Stimulated activated CD4-positive, alpha-beta T cell treated with anti-CD3 and anti-CD28 coated beads, Interleukin-1b, Interleukin-23, amount 100 ng/mL, for 24 hours (primary cell): ENCODE results near the gene MPEG1.
A peak's percentile ranks its signal among the peaks of the same experiment; 100 is the strongest.

Experiments
- DNase-seq, 4 experiments: peaks; one replicate each; pipeline ENCODE4 v3.0.0-alpha.2; 2020; ENCODE audit warnings: low read depth in 4 of 4, low spot score in 1 of 4

Gene MPEG1

DNA sequence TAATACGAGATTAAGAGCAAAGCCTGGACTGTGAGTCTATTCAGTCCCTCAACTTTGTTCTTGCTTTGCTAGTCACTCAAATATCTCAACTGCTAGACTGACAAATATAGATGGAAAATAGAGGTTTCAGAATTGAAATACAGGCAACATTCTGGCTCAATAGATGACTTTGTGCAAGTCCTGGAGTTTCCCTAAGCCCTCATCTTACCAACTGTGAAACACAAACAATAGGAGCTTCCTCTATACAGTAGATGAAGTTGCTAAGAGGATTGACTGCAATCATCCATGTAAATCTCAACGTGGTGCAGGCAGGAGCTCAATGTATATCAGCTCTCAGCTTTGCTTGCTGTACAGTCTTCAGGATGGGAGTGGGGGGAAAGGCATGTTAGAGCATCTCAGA is 6.2 kb upstream of the MPEG1 start:
- no peak for DNase-seq

DNA sequence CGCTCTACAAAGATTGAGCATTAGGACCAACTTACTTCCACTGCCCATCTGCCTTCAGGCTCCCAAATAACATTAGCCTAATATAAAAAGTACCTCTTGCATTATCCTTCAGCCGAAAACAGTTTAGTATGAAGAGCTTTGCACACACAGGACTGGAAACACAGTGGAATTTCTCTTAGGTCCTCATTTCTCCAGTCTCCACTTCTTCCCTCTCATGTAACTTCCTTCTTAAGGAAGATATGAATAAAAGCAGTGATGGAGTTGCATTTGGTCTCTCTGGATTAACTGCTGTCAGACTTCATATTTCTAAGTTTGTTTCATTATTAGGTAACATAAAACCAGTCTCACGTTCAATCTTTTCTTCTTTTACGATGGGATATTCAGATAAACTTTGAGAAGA is 5.6 kb upstream of the MPEG1 start:
- no peak for DNase-seq

DNA sequence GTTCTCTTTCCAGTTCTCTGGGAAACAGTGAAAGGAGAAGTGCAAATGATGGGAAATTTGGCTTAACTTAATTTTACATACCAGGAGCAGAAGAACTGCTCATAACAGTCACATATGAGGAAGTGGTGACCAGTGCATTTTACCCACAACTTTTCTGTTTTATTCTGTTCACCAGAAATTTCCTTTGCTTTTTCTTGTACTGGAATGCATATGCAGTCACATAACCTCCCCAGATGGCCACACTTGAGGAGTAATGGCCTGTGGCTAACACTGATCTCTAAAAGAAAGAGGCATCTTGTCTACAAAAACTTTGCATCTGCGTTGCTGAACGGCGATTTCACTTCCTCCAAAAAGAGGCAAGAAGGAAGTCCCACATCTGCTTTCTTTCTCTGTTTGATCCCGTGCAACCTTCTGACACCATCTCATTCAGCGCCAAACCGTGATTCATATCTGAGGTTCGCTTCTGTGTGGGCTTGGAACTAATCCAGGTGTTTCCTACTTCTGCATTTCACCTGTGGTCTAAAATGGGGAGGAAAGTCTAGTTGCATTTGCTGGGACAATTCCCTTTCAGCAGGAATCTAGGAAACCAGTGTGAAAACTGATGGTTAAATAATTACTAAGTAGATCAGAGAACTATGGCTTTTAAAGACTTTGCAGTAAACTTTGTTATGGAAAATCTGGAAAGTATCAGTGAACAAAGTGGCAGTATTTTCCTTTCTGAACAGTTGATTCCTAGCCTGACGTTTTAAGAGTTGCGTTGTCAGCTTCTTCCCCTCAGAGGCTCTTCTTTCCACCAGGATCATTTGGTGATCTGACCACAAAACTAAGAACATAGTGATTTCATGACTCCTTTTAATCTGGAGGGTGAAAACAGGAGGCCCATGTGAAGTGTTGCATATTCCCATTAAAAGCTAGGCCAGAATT is 4.2 kb upstream of the MPEG1 start:
- no peak for DNase-seq

DNA sequence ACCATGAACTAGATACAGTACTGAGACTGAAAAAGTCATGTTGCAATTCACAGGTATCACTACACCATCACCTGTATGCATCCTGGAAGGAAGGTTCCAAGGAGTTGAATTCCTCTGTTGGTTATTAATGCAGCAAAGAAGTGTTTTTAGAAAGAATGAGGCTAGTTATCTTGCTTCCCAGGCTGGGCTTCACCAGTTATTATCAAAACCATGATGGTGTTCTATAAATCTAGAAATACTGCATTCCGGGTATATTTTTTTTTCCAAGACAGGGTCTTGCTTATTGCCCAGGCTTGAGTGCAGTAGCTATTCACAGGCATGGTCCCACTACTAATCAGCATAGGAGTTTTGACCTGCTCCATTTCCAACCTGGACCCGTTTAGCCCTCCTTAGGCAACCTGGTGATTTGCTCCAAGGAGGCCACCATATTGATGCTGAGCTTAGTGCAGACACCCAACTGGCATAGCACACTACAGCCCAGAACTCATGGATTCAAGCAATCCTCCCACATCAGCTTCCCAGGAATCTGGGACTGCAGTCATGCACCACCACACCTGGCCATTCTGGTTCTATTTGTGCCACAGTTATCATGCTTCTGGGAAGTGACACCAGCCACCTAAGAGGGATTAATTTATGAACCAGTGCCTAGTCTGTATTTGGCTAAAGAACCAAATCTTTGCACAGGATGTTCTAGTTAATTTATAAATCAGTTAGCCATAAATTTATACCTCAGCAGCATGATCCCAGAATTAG is 1.6 kb upstream of the MPEG1 start:
- DNase-seq: no peak

DNA sequence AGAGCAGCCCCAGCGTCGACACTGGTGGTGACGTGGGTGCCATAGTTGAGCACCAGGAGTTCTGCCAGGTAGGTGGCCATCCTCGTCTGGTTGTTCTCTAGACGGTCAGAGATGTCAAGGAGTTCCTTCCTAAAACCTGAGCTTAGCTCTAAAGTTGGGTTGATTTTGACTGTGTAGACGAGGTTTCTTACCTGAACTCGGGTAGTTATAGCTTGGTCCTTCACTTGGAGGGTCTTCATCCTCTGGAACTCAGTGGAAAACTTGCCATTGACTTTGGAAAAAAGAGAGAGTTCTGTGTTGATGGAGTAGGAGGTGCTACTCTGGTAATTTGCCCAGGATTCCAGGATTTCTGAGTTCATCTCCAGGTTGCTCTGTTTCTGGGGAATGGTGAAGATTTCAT is 505 bp downstream of the MPEG1 start:
- no peak for DNase-seq

DNA sequence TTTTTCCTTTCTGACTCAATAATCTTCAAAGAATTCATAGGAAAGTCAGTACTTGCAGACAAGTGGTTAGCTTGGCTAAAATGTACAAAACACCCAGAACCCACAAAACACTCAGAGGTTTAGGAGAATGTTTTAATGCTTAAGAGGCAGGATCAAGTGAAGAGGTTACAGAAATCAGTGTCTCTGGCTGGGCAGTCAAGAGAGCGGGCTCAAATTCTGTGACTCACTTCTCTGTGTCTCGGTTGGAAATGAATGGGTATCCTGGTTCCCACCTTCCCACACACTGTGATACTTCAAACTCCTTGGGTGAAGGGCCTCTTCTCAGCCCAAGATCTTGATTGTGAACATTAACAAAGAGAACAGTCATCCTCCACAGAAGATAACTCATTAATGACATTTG is 3.8 kb downstream of the MPEG1 start:
- DNase-seq: no peak

DNA sequence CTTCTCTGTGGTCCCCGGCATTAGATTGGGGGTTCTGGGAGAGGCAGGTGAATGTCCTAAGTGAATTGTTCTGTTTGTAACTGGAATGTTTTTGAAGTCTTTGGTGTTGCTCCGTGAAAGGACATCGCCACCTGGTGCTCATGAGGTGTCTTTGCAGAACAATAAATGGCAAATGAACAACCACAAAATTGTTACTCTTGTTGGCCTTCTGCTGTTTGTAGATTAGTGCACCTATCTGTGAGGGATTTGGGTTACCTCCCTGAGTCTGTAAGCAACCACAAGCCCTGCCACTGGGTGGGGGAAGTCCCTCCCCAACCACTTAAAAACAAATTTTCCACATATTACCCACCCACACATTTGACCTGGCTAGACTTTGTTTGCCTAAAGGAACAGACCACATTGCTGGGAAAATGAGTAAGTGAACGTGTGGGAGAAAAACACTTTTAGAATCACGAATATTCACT is 4.7 kb downstream of the MPEG1 start:
- peak in 3 of 4 experiments; percentile 9 to 28 (median 17) for DNase-seq

DNA sequence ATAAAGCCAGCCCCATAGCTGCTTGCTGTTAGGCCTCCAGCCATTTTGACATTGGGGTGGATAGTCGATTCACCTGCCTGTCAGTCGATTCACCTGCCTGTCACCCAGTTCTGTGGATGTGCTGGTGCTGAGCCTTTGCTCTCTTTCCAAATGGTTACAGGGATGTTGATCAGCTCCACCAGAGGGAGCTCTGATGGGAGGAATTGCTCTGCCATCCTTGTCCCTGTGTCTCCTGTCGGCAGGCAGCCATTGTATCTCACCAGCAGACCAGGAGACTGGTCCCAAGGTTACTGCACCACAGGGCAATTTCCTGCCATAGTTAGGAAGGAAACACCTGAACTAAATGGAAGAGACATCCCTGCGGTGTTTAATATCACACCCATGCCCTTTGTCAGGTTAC is 6.1 kb downstream of the MPEG1 start:
- DNase-seq: no peak

DNA sequence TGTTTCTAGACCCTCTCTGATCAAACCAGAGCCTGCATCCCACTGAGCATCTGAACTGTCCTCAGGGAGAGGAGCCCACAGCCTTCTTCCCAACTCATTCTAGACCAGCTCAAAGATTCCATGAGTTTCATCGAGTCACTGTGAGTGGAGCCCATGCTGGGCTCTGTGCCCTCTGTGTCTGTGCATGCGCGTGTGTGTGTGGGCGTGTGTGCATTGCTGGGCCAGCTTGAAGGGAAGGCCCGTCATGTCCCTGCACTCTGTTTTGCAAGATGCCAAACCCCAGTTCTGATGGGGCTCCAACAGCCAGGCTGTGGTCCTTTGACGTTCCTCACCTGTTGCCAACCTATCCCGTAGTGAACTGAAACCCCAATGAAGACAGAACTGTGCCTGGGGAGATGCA is 7.1 kb downstream of the MPEG1 start:
- no peak for DNase-seq

DNA sequence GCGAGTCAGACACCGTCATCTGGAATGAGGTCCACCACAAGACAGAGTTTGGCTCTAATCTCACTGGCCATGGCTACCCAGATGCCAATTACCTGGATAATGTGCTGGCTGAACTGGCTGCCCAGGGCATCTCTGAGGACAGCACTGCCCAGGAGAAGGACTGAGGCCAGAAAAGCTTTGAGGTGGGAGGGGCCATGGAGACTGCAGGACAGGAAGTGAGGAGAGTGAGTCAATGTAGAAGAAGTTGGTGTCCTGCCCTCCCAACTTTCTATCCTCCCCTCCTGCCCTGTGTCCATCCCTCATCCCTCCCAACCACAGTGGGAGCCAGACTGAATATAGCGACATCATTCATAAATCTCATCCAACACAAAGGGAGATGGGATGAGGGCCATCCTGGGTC is 8.0 kb downstream of the MPEG1 start:
- no peak for DNase-seq

DNA sequence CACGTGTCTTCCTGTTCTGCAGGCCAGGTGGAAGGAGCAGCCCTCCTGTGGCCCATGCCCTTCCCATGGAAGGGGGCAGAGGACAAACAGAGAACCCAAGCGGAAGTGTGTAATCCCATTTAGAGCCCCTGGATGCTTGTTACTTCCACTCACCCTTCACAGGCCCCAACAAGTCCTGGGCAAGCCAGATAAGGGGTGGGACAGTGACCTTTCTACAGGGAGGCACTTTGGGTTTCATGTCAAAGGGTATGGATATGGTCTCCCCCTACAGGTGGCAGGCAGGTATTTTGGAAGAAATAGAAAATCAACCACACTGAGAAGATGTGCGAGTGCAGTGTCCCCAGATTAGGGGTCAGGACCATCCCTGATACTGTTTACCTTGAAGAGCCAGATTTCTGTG is 11.4 kb downstream of the MPEG1 start:
- no peak for DNase-seq

DNA sequence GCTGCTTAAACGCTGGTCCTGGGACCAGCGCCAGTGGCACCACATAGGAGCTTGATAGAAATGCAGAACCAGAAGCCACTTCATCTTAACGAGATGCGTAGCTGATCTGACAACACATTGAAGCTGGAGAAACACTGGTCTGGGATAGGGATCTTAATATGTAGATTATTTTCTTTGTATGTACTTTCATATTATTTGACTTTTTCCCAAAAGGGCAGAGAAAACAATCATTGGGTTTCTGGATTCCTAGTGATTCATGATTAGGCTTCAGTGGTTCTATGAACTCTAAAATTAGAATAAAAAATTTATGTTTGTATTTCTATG is 12.3 kb downstream of the MPEG1 start:
- DNase-seq: no peak

DNA sequence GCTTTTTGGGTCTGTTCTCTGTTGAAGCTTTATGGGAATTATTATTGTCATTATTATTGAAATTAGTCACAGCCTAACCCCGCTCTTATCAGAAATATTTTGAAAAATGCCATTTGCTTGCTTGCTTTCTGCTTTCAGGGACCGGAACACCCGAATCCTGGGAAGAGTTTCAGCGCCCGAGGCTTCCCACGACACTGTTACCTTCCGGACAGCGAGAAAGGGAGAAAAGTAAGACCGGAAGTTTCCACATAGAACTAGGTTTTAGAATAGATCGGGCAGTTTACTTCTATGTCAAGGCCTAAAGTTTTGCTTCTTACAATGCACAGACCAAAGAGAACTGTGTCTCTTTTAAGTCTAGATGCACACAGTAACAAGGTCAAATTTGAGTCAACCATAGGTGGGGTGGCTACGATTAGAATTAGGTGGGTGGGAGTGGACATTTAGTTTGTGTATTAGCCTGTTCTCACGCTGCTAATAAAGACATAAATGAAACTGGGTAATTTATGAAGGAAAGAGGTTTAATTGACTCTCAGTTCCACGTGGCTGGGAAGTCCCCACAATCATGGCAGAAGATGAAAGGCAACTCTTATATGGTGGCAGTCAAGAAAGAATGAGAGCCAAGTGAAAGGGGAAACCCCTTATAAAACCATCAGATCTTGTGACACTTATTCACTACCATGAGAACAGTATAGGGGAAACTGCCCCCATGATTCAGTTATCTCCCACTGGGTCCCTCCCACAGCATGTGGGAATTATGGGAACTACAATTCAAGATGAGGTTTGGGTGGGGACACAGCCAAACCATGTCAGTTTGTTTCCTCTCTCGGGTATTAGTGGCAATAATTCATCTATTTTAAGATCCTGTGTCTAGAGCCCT is 12.9 kb downstream of the MPEG1 start:
- DNase-seq: peak in 1 of 4 experiments; percentile 20

DNA sequence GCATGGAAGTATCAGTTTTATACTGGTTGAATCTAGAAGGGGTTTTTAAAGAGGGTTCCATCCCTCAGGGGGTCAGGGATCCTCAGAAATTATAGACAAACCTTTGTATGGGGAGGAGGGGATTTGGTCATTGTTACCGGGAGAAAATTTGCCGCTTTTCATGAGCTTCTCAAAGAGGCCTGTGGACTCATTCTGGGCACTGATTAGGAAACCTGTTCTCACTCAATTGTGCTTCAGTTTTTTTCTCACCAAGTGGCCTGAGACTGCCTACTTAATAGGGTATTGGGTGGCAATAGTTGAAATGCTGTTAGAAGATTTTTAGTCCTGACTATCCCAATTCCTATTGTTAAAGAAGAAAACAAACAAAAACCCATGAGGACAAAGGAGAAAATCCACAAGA is 14.0 kb downstream of the MPEG1 start:
- no peak for DNase-seq

DNA sequence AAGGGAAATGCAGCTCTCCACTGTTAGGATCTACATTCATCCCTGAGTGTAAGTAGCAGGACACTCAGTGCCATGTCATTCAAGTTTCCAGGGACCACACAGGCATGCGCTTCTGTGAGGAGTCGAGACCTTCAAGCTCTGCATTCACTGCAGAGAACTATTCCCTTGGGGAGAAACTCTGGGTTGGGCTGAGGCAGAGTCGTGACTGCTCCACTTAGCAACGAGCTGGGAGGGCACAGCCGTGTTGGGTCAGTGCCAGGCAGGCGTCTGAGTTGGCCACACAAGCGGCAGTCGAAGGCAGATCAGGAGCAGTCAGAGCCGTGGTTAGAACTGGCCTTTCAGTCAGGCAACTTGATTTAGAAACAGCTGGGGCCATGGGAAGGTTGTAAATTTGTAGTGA is 14.7 kb downstream of the MPEG1 start:
- no peak for DNase-seq

DNA sequence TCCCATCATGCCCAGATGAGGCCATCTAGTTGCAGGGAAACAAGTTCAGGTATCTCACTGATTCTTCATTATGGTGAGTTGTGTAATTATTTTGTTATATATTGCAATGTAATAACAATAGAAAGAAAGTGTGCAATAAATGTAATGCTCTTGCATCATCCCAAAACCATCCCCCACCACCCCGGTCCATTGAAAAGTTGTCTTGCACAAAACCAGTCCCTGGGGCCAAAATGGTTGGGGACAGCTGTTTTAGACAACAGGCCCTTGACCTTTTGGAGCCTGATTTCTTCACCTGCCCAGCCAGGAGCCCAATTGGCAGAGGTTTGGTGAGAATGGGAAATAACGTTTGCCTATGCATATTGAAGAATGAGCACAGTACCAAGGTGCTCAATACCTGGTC is 15.9 kb downstream of the MPEG1 start:
- DNase-seq: no peak

DNA sequence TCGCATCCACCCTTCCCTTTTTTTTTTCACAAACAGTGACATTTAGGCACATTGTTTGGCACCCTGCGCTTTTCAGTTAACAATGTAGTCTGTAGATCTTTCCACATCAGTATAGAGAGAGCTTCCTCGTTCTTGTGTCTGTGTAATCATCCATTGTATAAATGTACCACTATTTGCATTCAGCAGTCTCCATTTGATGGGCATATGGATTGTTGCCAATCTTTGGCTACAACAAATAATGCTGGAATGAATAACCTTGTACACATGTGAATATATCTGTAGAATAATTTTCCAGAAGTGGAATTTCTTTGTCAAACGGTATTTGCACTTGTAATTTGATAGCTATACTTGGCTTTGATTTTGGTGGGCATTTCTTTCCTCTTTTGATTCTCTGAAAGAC is 17.1 kb downstream of the MPEG1 start:
- DNase-seq: no peak

DNA sequence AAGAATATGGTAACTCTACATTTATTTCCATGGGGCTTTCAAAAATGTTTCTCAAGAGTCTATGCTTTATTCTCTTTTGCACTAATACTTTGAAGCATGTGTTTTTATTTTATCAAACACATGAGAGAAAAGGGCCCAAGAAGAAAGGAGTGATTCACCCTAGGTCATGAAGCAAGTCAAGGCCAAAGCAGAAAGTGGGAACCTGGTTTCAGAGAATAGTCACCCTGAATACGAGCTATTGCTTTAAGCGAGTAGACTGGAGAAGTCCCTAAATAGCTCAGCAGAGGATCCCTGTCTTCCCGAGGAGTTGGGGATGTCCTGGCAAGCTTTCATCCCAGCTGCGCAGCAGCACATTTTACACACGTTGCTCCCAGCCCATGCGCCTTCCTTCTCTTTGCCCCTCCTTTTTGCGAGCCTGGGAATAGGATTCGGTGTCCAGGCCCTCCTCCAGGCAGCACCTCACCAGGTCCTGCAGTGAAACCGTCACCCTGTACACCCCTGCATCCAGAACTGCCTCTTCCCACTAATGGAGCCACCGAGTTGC is 19.1 kb downstream of the MPEG1 start:
- no peak for DNase-seq

DNA sequence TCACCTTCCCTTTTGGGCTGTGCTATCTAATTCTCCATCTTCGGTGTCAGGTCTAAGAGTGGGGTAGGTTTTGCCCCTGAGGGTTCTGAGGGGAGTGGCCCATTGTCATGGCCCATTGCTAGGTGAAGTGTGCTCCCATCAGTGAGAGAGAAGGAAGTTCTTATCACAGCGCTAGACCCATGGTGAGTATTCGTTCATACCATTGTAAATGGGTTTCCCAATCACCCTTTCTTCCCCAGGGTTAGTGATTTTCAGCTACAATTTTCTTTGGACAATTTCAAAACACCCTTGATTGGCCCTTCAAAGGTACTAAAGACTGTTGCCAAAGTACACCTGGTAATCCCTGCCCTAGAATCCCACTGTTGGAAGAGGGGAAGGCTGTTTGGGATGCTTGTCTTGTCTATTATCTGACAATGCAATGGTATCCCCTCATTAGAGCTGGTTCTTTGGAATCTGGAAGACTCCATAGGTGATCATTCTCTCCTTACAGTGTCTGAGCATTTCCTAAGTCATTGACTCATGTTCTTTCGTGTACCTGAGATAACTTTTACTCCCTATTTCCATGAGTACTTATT is 20.2 kb downstream of the MPEG1 start:
- DNase-seq: no peak

DNA sequence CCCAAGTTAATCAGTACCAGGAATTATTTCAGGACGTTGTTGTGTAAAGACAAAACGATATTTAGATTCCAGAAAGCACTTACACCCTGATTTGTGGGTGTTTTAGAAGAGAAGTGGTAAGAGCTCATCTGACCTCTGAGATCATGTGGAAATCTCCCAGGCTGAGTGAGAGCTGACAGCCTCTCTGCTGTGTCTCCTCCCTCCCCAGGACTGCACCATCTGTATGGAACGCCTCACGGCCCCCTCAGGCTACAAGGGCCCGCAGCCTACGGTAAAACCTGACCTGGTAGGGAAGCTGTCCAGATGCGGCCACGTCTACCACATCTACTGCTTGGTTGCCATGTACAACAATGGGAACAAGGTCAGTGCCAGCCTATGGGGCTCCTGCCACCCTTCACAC is 20.8 kb downstream of the MPEG1 start:
- DNase-seq: no peak

DNA sequence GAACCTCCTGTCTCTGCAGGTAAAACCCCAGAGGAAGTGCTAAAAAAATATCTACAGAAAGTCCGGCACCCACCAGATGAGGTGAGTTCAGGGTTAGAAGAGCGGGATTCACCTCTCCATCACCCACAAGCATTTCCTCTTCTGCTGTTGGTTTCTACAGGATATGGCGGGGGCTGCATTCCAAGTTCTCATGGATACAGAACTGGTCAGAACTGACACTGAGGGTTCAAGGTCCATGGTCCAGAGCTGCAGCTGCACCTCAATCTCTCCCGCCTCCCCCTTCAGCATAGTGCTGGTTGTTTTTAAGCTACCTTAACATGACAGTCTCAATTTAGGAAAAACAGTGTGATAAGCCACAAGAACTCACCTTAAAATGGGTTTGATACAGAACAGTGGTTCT is 21.6 kb downstream of the MPEG1 start:
- no peak for DNase-seq
